IMR-90 (cell line): ENCODE data around the gene SLC39A2. TPM values are rescaled to one million over a fixed set of nuclear protein-coding genes. Genes with fewer than 3 reads are reported as not detected.

ENCODE experiments used
- ATAC-seq: fragments of 200-7000 bp; cut with Tn5 transposase; 2 replicates; pipeline ENCODE4 v1.9.1; 2020; ENCODE audit warnings: low read depth, mild to moderate bottlenecking, moderate library complexity
- BruUV-seq: library from RNA; stranded (reverse); fragments of 400-500 nt; replicated peaks from 2 replicates; lab custom pipeline; 2021; lab: Mats Ljungman, UMichigan
- CTCF ChIA-PET: fragments of 300-600 bp; formaldehyde crosslinking; extraction: SDS; loops from one replicate; lab custom pipeline; 2021; ENCODE audit warnings: antibody characterized with exemption; lab: Yijun Ruan, JAX
- POLR2A ChIA-PET: fragments of 300-600 bp; sonication (Branson Sonifier 250); formaldehyde crosslinking; loops from one replicate; lab custom pipeline; 2022; ENCODE audit warnings: antibody characterized with exemption; ENCODE audit not compliant: unreplicated experiment; lab: Charles Lee
- DNase-seq: peaks from one replicate; pipeline ENCODE4 v3.0.0; 2013
- H2AFZ ChIP-seq: replicated peaks from 2 replicates; pipeline ENCODE3; 2013; ENCODE audit warnings: low read length, mild to moderate bottlenecking; ENCODE audit not compliant: poor library complexity
- H2AK5ac ChIP-seq: 2 replicates; pipeline ENCODE4 v1.6.1; 2013; ENCODE audit warnings: low read depth, low read length, inconsistent platforms
- H2AK9ac ChIP-seq: replicated peaks from 2 replicates; pipeline ENCODE3; 2013; ENCODE audit warnings: mild to moderate bottlenecking, low read depth, low read length, moderate library complexity; ENCODE audit not compliant: poor library complexity
- H2BK120ac ChIP-seq: 2 replicates; pipeline ENCODE4 v1.6.1; 2013; ENCODE audit warnings: low read depth, low read length, inconsistent platforms
- H2BK15ac ChIP-seq: 3 replicates; pipeline ENCODE4 v1.6.1; 2013; ENCODE audit warnings: low read depth, low read length, inconsistent platforms
- H2BK20ac ChIP-seq: 2 replicates; pipeline ENCODE4 v1.6.1; 2013; ENCODE audit warnings: low read depth, mild to moderate bottlenecking, inconsistent platforms, low read length, moderate library complexity
- H2BK5ac ChIP-seq: 2 replicates; pipeline ENCODE4 v1.6.1; 2013; ENCODE audit warnings: mild to moderate bottlenecking, low read depth, low read length, inconsistent platforms; ENCODE audit not compliant: poor library complexity, severe bottlenecking
- H3K14ac ChIP-seq: replicated peaks from 2 replicates; pipeline ENCODE4 v1.6.1; 2013; ENCODE audit warnings: low read depth, low read length, inconsistent platforms
- H3K18ac ChIP-seq: 2 replicates; pipeline ENCODE4 v1.6.1; 2013; ENCODE audit warnings: low read depth, low read length, control low read depth
- H3K23ac ChIP-seq: 2 replicates; pipeline ENCODE4 v1.6.1; 2013; ENCODE audit warnings: low read depth, low read length, inconsistent platforms
- H3K27ac ChIP-seq: 2 replicates; pipeline ENCODE4 v1.5.1; 2013; ENCODE audit warnings: mild to moderate bottlenecking, control low read depth, low read length; ENCODE audit not compliant: insufficient read depth
- H3K27me3 ChIP-seq: 2 replicates; pipeline ENCODE4 v1.6.1; 2013; ENCODE audit warnings: low read length; ENCODE audit not compliant: control insufficient read depth, insufficient read depth
- H3K36me3 ChIP-seq: 2 replicates; pipeline ENCODE4 v1.6.1; 2013; ENCODE audit warnings: low read length, mixed read lengths; ENCODE audit not compliant: control insufficient read depth, insufficient read depth
- H3K4ac ChIP-seq: 2 replicates; pipeline ENCODE4 v1.6.1; 2013; ENCODE audit warnings: low read depth, low read length, inconsistent platforms
- H3K4me1 ChIP-seq: 2 replicates; pipeline ENCODE4 v1.6.1; 2013; ENCODE audit warnings: low read length, mixed read lengths; ENCODE audit not compliant: control insufficient read depth, insufficient read depth
- H3K4me2 ChIP-seq: 2 replicates; pipeline ENCODE4 v1.6.1; 2013; ENCODE audit warnings: low read depth, mild to moderate bottlenecking, control low read depth, low read length, moderate library complexity
- H3K4me3 ChIP-seq: 2 replicates; pipeline ENCODE4 v1.5.1; 2013; ENCODE audit warnings: low read depth, mild to moderate bottlenecking, control low read depth, low read length, moderate library complexity; ENCODE audit not compliant: insufficient read depth
- H3K56ac ChIP-seq: 2 replicates; pipeline ENCODE4 v1.6.1; 2013; ENCODE audit warnings: low read length, inconsistent platforms; ENCODE audit not compliant: insufficient read depth; ENCODE audit errors: extremely low read depth
- H3K79me1 ChIP-seq, 2 experiments: 2 replicates each; pipeline ENCODE4 v1.6.1; 2013; ENCODE audit warnings: low read length in 2 of 2, inconsistent platforms in 1 of 2, low read depth in 1 of 2
- H3K9ac ChIP-seq: 2 replicates; pipeline ENCODE4 v1.6.1; 2013; ENCODE audit warnings: low read depth, low read length, control low read depth
- H3K9me1 ChIP-seq: 2 replicates; pipeline ENCODE4 v1.6.1; 2013; ENCODE audit warnings: low read length, inconsistent platforms; ENCODE audit not compliant: insufficient read depth
- H3K9me3 ChIP-seq: 2 replicates; pipeline ENCODE4 v1.6.1; 2013; ENCODE audit warnings: low read length; ENCODE audit not compliant: control insufficient read depth, insufficient read depth
- H4K20me1 ChIP-seq: 2 replicates; pipeline ENCODE4 v1.6.1; 2013; ENCODE audit warnings: low read length, inconsistent platforms; ENCODE audit not compliant: insufficient read depth
- H4K5ac ChIP-seq: 2 replicates; pipeline ENCODE4 v1.6.1; 2013; ENCODE audit warnings: mild to moderate bottlenecking, low read depth, low read length, control low read depth
- H4K8ac ChIP-seq, 2 experiments: 2 replicates each; pipeline ENCODE4 v1.6.1; 2013; ENCODE audit warnings: low read depth in 2 of 2, low read length in 2 of 2, control low read depth in 1 of 2, inconsistent platforms in 1 of 2
- H4K91ac ChIP-seq: 2 replicates; pipeline ENCODE4 v1.6.1; 2013; ENCODE audit warnings: low read depth, low read length, inconsistent platforms; ENCODE audit not compliant: insufficient read depth
- BHLHE40 ChIP-seq: fragments of 150-350 bp; IDR thresholded peaks from 2 replicates; pipeline ENCODE4 v1.6.1; 2016; ENCODE audit warnings: mild to moderate bottlenecking, low read depth, low read length
- FOS ChIP-seq: fragments of 150-350 bp; IDR thresholded peaks from 2 replicates; pipeline ENCODE4 v1.6.1; 2016; ENCODE audit warnings: low read depth, low read length
- RAD21 ChIP-seq: IDR thresholded peaks from 2 replicates; pipeline ENCODE4 v1.6.1; 2012; ENCODE audit warnings: low read length, improper control_type of control experiment
- WGBS, 2 experiments: methylation state at CpG; one replicate each; pipeline versions ENCODE4 v1.1.5 to v1.1.7; 2013; ENCODE audit warnings: missing lambda C conversion rate in 2 of 2; ENCODE audit not compliant: insufficient read length in 1 of 2; ENCODE audit errors: extremely low coverage in 2 of 2; 5-methylcytosine and 5-hydroxymethylcytosine counted together
- dilution Hi-C: fragments of 300-500 bp; cut with HindIII; formaldehyde crosslinking; loops from one replicate; pipeline ENCODE4 v1.14.3; 2018; ENCODE audit warnings: low sequenced_read_pairs; ENCODE audit not compliant: unreplicated experiment
- in situ Hi-C: fragments of 300-500 bp; cut with MboI; formaldehyde crosslinking; loops from 3 replicates; pipeline ENCODE4 v1.14.3; 2019; ENCODE audit warnings: low sequenced_read_pairs, inconsistent platforms, mixed read lengths
- intact Hi-C: fragments of 100-400 bp; cut with micrococcal nuclease; formaldehyde crosslinking; loops from 2 replicates; pipeline ENCODE4 v1.10.0; 2022
- polyA plus RNA-seq, 3 experiments: library from polyadenylated mRNA; depleted of rRNA; stranded (reverse); fragments of >200 nt; gene quantifications; 2 replicates each; pipeline ENCODE4 v1.2.3, GENCODE V29; 2012; ENCODE audit warnings: low replicate concordance in 1 of 3
- total RNA-seq: library from RNA; depleted of rRNA; stranded (reverse); fragments of >200 nt; gene quantifications from 2 replicates; pipeline ENCODE4 v1.2.3, GENCODE V29; 2012

SLC39A2 gene
- total and polyA plus RNA-seq, 2 of the 4 experiments (the other 2 are of a cell fraction), result not detected

DNA sequence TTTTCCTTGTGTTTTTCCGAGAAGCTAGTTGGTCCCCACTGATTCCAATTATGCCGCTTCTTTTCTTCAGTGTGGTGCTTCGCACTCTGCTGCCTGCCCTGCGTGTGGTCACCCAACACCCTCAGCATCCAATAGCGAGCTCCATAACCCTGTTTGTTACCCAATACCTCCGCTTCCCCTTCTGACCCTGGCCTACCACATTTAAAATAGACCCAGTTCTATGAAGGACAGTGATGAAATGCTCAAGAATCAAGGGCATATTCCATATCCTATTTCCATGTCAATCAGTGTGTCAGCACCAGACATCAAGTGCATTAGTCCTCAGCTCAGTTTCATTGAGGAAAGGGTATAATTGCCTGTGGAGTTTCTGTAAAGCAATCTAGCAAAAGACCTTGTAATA lies 16.2 kb downstream of the SLC39A2 start:
- Histone ChIP-seq H3K4ac (no peak overlapping the region), H2AK5ac (no peak overlapping the region), H3K27ac (no peak overlapping the region), H3K18ac (no peak overlapping the region), H3K4me2 (no peak overlapping the region), H3K4me3 (no peak overlapping the region), H4K20me1 (no peaks in the 10 kb centered on the region), H3K27me3 (peaks cover 25% of the 10 kb centered on the region), H3K9me3 (no peaks in the 10 kb centered on the region), H3K36me3 (no peaks in the 10 kb centered on the region), H2BK120ac (no peak overlapping the region), H3K14ac (no peak overlapping the region), H3K23ac (no peak overlapping the region), H4K8ac (no peak overlapping the region), H2AK9ac (no peak overlapping the region), H3K9me1 (no peaks in the 10 kb centered on the region), H2BK20ac (no peak overlapping the region), H3K56ac (no peak overlapping the region), H2AFZ (no peak overlapping the region), H3K9ac (no peak overlapping the region), H4K91ac (no peak overlapping the region), H3K79me1 (no peaks in the 10 kb centered on the region), H2BK15ac (no peak overlapping the region), H2BK5ac (no peak overlapping the region), H4K5ac (no peak overlapping the region), H3K4me1 (no peaks in the 10 kb centered on the region)
- 80% methylated on average over 3 of the region's 6 CpGs; no CpG with 5 or more reads in 1 of the 2 experiments for WGBS, 2 experiments
- POLR2A ChIA-PET, result no interaction called here
- in situ Hi-C loops (loop anchor here (5.0 kb wide), 1 partner anchor 87 kb away; the partner anchor contains the start of gene TMEM253), dilution Hi-C loops (no loop called here), intact Hi-C loops (no loop called here)
- ATAC-seq (no peak), DNase-seq (no peak)
- TF ChIP-seq RAD21, result no peak
- no peak for TF ChIP-seq FOS
- TF ChIP-seq BHLHE40, result no peak
- CTCF ChIA-PET, result interaction anchor here (0.6 to 3.0 kb wide), 23 partner anchors 9 to 202 kb away, joined by 3 to 44 read pairs (median 6); partner anchors contain the start of genes NDRG2 and TMEM253
- BruUV-seq, result no TSS peak
